Measurements from ENCODE around the gene CEP170B. TPM values are rescaled to one million over a fixed set of nuclear protein-coding genes. Genes with fewer than 3 reads are reported as not detected.
A peak's percentile ranks its signal among the peaks of the same experiment; 100 is the strongest.

Gene CEP170B
- 100 to 1,000 TPM in 1 of 4 donors, 10 to 100 TPM in 3; 42.1 to 112 (median 83.8) TPM for total RNA-seq

DNA sequence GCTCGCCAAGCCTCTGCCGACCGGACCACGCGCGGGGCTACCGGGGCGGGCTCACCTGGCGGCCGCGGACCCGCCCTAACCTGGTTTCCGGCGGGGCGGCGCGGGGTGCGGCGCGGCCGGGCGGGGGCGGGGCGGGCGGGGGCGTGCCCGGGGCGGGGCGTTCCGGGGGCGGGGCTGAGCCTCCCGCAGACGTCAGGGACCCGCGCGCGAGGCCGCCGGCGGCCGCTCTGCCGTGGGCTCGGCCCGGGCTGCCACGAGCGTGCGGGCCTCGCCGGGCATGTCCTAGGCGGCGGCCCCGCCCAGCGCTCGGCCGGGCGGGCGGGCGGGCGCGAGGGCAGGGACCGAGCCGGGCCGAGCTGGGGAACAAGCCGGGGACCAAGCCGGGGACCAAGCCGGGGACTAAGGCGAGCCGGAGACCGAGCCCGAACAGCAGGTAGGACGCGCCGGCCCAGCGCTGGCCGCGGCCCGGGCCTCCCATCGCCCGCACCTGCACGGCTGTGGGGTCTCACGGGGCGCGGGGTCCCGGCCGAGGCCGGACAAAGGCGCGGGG is at the start of gene CEP170B:
Gene CEP170B (plus strand): TSS at position 188 of the 550 bp plus-strand sequence. CDS start 3,183 bp downstream, outside the sequence.
- H3K27me3 ChIP-seq = no peaks in the 10 kb centered on the region
- peak; percentile 18 to 88 (median 72) for DNase-seq
- TF ChIP-seq, protein P1, sequence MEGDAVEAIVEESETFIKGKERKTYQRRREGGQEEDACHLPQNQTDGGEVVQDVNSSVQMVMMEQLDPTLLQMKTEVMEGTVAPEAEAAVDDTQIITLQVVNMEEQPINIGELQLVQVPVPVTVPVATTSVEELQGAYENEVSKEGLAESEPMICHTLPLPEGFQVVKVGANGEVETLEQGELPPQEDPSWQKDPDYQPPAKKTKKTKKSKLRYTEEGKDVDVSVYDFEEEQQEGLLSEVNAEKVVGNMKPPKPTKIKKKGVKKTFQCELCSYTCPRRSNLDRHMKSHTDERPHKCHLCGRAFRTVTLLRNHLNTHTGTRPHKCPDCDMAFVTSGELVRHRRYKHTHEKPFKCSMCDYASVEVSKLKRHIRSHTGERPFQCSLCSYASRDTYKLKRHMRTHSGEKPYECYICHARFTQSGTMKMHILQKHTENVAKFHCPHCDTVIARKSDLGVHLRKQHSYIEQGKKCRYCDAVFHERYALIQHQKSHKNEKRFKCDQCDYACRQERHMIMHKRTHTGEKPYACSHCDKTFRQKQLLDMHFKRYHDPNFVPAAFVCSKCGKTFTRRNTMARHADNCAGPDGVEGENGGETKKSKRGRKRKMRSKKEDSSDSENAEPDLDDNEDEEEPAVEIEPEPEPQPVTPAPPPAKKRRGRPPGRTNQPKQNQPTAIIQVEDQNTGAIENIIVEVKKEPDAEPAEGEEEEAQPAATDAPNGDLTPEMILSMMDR (IDR thresholded peaks at IDR 0.05) = no peak
- TF ChIP-seq POLR2A (IDR thresholded peaks at IDR 0.05) = no peak
- peaks cover 0 to 36% (median 16%) of the 10 kb centered on the region in 4 donors for H3K4me1 ChIP-seq
- H3K9me3 ChIP-seq = no peaks in the 10 kb centered on the region
- H3K36me3 ChIP-seq = peaks cover 0 to 6% (median 0%) of the 10 kb centered on the region in 3 donors
- peak within 1 kb of the TSS; percentile 48 to 95 (median 80) for H3K4me3 ChIP-seq
- peak within 1 kb of the TSS; percentile 38 to 98 (median 92) for H3K27ac ChIP-seq

GRCh38 chr14:104816616-104816884 is 48.5 kb upstream of the CEP170B start:
- no peaks in the 10 kb centered on the region for H3K27me3 ChIP-seq
- H3K4me3 ChIP-seq = peak overlapping the region; percentile 69 to 84 (median 78)
- H3K27ac ChIP-seq = peak overlapping the region; percentile 85 to 93 (median 90)
- DNase-seq = no peak
- no peaks in the 10 kb centered on the region for H3K36me3 ChIP-seq
- peaks cover 4 to 12% (median 7%) of the 10 kb centered on the region in 4 donors for H3K4me1 ChIP-seq
- no peak for TF ChIP-seq POLR2A (IDR thresholded peaks at IDR 0.05)
- TF ChIP-seq, protein P1 (IDR thresholded peaks at IDR 0.05) = no peak
- no peaks in the 10 kb centered on the region for H3K9me3 ChIP-seq

- H3K9me3 ChIP-seq = no peaks in the 10 kb centered on the region
- no peaks in the 10 kb centered on the region for H3K36me3 ChIP-seq
- H3K4me1 ChIP-seq = peaks cover 4 to 12% (median 7%) of the 10 kb centered on the region in 4 donors
- TF ChIP-seq POLR2A (IDR thresholded peaks at IDR 0.05) = no peak
- TF ChIP-seq, protein P1 (IDR thresholded peaks at IDR 0.05) = no peak
- no peaks in the 10 kb centered on the region for H3K27me3 ChIP-seq
- peak in 1 of 3 donors; percentile 17 for DNase-seq
- no peak overlapping the region for H3K4me3 ChIP-seq
- no peak overlapping the region for H3K27ac ChIP-seq
These were observed 46.9 kb upstream of the CEP170B start for GRCh38 chr14:104817930-104818713.

GRCh38 chr14:104818714-104819161 is 46.3 kb upstream of the CEP170B start:
- peak in 1 of 3 donors; percentile 44 for DNase-seq
- Histone ChIP-seq H3K27me3 (no peaks in the 10 kb centered on the region), H3K27ac (no peak overlapping the region), H3K4me3 (no peak overlapping the region), H3K9me3 (no peaks in the 10 kb centered on the region), H3K4me1 (peaks cover 4 to 12% (median 7%) of the 10 kb centered on the region in 4 donors), H3K36me3 (no peaks in the 10 kb centered on the region)
- TF ChIP-seq, protein P1 (IDR thresholded peaks at IDR 0.05) = no peak

DNA sequence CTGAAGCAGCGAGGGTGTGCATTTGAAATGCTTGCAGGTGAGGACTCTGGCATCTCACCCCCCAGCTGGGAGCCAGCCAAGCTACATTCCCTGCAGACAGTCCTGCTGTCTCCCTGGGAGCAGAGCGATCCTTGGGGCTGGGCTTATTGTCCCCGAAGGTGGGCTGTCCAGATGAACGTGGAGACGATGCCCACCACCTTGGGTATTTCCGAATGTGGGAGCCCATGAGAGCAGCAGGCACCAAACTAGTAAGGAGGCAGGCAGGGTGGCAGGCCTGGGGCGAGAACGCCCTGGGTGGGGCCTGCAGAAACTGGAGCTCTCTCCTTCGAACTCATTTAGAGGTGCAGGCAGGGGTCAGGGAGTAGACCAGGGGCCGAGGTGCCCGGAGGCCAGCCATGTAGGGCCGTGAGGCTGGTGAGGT is 45.7 kb upstream of the CEP170B start:
- peak in 1 of 3 donors; percentile 36 for DNase-seq
- H3K4me3 ChIP-seq = no peak overlapping the region

More for the DNA sequence above, 45.7 kb upstream of the CEP170B start:
- TF ChIP-seq POLR2A (IDR thresholded peaks at IDR 0.05) = no peak
- TF ChIP-seq, protein P1 (IDR thresholded peaks at IDR 0.05) = no peak
- Histone ChIP-seq H3K9me3 (no peaks in the 10 kb centered on the region), H3K36me3 (no peaks in the 10 kb centered on the region), H3K27ac (no peak overlapping the region), H3K27me3 (no peaks in the 10 kb centered on the region), H3K4me1 (peaks cover 4 to 12% (median 7%) of the 10 kb centered on the region in 4 donors)
